ENCODE measurements around the gene ADAMTS9. TPM values are rescaled to one million over a fixed set of nuclear protein-coding genes. Genes with fewer than 3 reads are reported as not detected.
A peak's percentile ranks its signal among the peaks of the same experiment; 100 is the strongest.

ADAMTS9 gene
- polyA plus RNA-seq, 1 donor = 15.4 TPM

DNA sequence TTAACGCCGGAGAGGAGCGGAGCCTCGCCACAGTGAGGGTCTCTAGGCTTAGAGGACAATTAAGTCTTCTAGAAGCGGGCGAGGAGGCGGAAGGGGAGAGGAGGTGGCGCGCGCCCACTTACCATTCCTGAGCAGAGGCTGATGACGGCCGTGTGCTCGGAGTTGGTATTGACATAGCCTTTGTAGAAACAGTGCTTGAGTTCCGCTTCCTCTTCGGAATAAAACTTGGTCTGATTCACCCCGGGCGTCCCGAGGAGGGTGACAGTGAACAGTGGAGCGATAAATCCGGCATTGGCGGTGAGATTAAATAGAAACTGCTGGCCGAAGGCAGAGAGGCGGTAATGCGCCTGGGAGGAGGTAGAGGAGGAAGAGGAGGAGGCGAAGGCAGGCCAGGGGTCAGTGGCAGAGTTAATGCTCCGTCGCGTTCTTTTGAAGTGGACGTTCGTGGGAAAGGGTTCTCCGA lies 1.3 kb downstream of the ADAMTS9 start:
- Histone ChIP-seq H3K4me3 (ENCODE audit: low read length) (peak overlapping the region; percentile 64), H3K36me3 (ENCODE audit: control insufficient read depth, insufficient read depth, low read length) (no peaks in the 10 kb centered on the region), H3K4me1 (ENCODE audit: control insufficient read depth, insufficient read depth, low read length) (peaks cover 6% of the 10 kb centered on the region), H3K9me3 (ENCODE audit: control insufficient read depth, low read depth, low read length) (no peaks in the 10 kb centered on the region), H3K27ac (ENCODE audit: low read length) (peak overlapping the region; percentile 86), H3K27me3 (ENCODE audit: control insufficient read depth, insufficient read depth, low read length) (peaks cover 67% of the 10 kb centered on the region)
- no CpG with 5 or more reads among the region's 31 CpGs for WGBS (ENCODE audit: insufficient coverage, low lambda C conversion rate)
- peak; percentile 33 to 69 for DNase-seq

- Histone ChIP-seq H3K36me3 (ENCODE audit: control insufficient read depth, insufficient read depth, low read length) (no peaks in the 10 kb centered on the region), H3K4me1 (ENCODE audit: control insufficient read depth, insufficient read depth, low read length) (peaks cover 6% of the 10 kb centered on the region), H3K27me3 (ENCODE audit: control insufficient read depth, insufficient read depth, low read length) (peaks cover 64% of the 10 kb centered on the region), H3K4me3 (ENCODE audit: low read length) (peak overlapping the region; percentile 64), H3K9me3 (ENCODE audit: control insufficient read depth, low read depth, low read length) (no peaks in the 10 kb centered on the region), H3K27ac (ENCODE audit: low read length) (peak overlapping the region; percentile 86)
- peak; percentile 78 to 89 for DNase-seq
- no CpG with 5 or more reads among the region's 42 CpGs for WGBS (ENCODE audit: insufficient coverage, low lambda C conversion rate)
Measured at GRCh38 chr3:64685800-64686445, 1.9 kb downstream of the ADAMTS9 start.

- peak overlapping the region; percentile 86 for H3K27ac ChIP-seq (ENCODE audit: low read length)
- no CpG with 5 or more reads among the region's 32 CpGs for WGBS (ENCODE audit: insufficient coverage, low lambda C conversion rate)
- H3K4me3 ChIP-seq (ENCODE audit: low read length) = peak overlapping the region; percentile 64
- H3K9me3 ChIP-seq (ENCODE audit: control insufficient read depth, low read depth, low read length) = no peaks in the 10 kb centered on the region
- H3K36me3 ChIP-seq (ENCODE audit: control insufficient read depth, insufficient read depth, low read length) = peaks cover 3% of the 10 kb centered on the region
- H3K27me3 ChIP-seq (ENCODE audit: control insufficient read depth, insufficient read depth, low read length) = peaks cover 60% of the 10 kb centered on the region
- H3K4me1 ChIP-seq (ENCODE audit: control insufficient read depth, insufficient read depth, low read length) = peaks cover 6% of the 10 kb centered on the region
- peak; percentile 31 to 63 for DNase-seq
Measured at GRCh38 chr3:64685331-64685799, 2.4 kb downstream of the ADAMTS9 start.

- Histone ChIP-seq H3K9me3 (ENCODE audit: control insufficient read depth, low read depth, low read length) (no peaks in the 10 kb centered on the region), H3K27ac (ENCODE audit: low read length) (peak overlapping the region; percentile 86), H3K4me3 (ENCODE audit: low read length) (peak overlapping the region; percentile 64), H3K36me3 (ENCODE audit: control insufficient read depth, insufficient read depth, low read length) (peaks cover 4% of the 10 kb centered on the region), H3K27me3 (ENCODE audit: control insufficient read depth, insufficient read depth, low read length) (peaks cover 57% of the 10 kb centered on the region), H3K4me1 (ENCODE audit: control insufficient read depth, insufficient read depth, low read length) (peaks cover 6% of the 10 kb centered on the region)
- DNase-seq = peak in 1 of 2 donors; percentile 55
- WGBS (ENCODE audit: insufficient coverage, low lambda C conversion rate) = no CpG with 5 or more reads among the region's 22 CpGs
Measured at GRCh38 chr3:64684715-64685261, 3.0 kb downstream of the ADAMTS9 start.

DNA sequence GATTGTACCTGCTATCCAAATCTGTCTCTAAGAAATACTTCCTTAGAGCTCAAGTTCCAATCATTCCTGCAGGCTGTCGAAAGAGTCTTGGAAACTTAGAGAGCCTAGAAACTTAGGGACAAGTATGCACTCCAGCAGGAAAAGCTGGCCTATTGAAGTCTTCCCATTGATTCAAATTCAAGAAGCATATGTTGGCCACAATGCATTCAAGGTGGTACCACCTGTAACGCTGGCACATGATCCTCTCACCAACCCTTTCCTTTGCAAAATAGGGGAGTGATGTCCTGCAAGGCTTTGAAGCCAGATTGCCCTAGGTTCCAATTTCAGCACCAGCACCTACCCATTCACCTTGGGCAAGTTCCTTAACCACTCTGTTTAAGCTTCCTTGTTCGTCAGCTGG lies 6.0 kb downstream of the ADAMTS9 start:
- no peak for DNase-seq
- Histone ChIP-seq H3K9me3 (ENCODE audit: control insufficient read depth, low read depth, low read length) (no peaks in the 10 kb centered on the region), H3K27ac (ENCODE audit: low read length) (no peak overlapping the region), H3K4me1 (ENCODE audit: control insufficient read depth, insufficient read depth, low read length) (no peaks in the 10 kb centered on the region), H3K36me3 (ENCODE audit: control insufficient read depth, insufficient read depth, low read length) (peaks cover 4% of the 10 kb centered on the region), H3K4me3 (ENCODE audit: low read length) (no peak overlapping the region), H3K27me3 (ENCODE audit: control insufficient read depth, insufficient read depth, low read length) (peaks cover 40% of the 10 kb centered on the region)
- no CpG with 5 or more reads among the region's 3 CpGs for WGBS (ENCODE audit: insufficient coverage, low lambda C conversion rate)

GRCh38 chr3:64681015-64681414 lies 6.8 kb downstream of the ADAMTS9 start:
- WGBS (ENCODE audit: insufficient coverage, low lambda C conversion rate) = 70% methylated on average over 2 of the region's 5 CpGs
- H3K27me3 ChIP-seq (ENCODE audit: control insufficient read depth, insufficient read depth, low read length) = peaks cover 32% of the 10 kb centered on the region
- no peak for DNase-seq
- H3K4me3 ChIP-seq (ENCODE audit: low read length) = no peak overlapping the region
- peaks cover 4% of the 10 kb centered on the region for H3K36me3 ChIP-seq (ENCODE audit: control insufficient read depth, insufficient read depth, low read length)
- H3K4me1 ChIP-seq (ENCODE audit: control insufficient read depth, insufficient read depth, low read length) = no peaks in the 10 kb centered on the region
- no peaks in the 10 kb centered on the region for H3K9me3 ChIP-seq (ENCODE audit: control insufficient read depth, low read depth, low read length)
- H3K27ac ChIP-seq (ENCODE audit: low read length) = no peak overlapping the region

DNA sequence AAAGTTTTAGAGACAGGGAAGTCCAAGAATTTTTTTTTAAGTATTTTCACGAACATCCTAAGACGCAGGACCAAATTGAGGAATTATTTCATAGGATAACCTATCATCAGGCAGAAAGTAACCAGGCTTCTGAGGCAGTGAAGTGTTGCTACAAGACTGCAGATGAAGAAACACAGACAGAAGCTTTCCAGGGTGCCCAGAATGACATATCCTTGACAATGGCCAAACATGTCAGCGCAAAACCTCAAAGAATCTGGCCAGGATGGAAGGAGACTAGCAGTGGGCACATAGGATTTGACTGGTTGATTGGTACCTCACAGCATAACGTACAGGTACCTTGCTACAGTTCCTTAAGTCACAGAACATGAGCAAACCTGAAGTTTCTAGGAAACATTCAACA lies 7.5 kb downstream of the ADAMTS9 start:
- Histone ChIP-seq H3K4me1 (ENCODE audit: control insufficient read depth, insufficient read depth, low read length) (peaks cover 1% of the 10 kb centered on the region), H3K4me3 (ENCODE audit: low read length) (no peak overlapping the region), H3K9me3 (ENCODE audit: control insufficient read depth, low read depth, low read length) (no peaks in the 10 kb centered on the region), H3K27me3 (ENCODE audit: control insufficient read depth, insufficient read depth, low read length) (peaks cover 28% of the 10 kb centered on the region), H3K27ac (ENCODE audit: low read length) (no peak overlapping the region), H3K36me3 (ENCODE audit: control insufficient read depth, insufficient read depth, low read length) (peaks cover 4% of the 10 kb centered on the region)
- 93% methylated on average over 2 of the region's 4 CpGs for WGBS (ENCODE audit: insufficient coverage, low lambda C conversion rate)
- no peak for DNase-seq

GRCh38 chr3:64677961-64678716 lies 9.7 kb downstream of the ADAMTS9 start:
- DNase-seq = no peak
- Histone ChIP-seq H3K9me3 (ENCODE audit: control insufficient read depth, low read depth, low read length) (no peaks in the 10 kb centered on the region), H3K4me1 (ENCODE audit: control insufficient read depth, insufficient read depth, low read length) (peaks cover 12% of the 10 kb centered on the region), H3K4me3 (ENCODE audit: low read length) (no peak overlapping the region), H3K27me3 (ENCODE audit: control insufficient read depth, insufficient read depth, low read length) (peaks cover 9% of the 10 kb centered on the region), H3K36me3 (ENCODE audit: control insufficient read depth, insufficient read depth, low read length) (peaks cover 4% of the 10 kb centered on the region), H3K27ac (ENCODE audit: low read length) (no peak overlapping the region)
- no CpG with 5 or more reads among the region's 2 CpGs for WGBS (ENCODE audit: insufficient coverage, low lambda C conversion rate)

- Histone ChIP-seq H3K27ac (ENCODE audit: low read length) (no peak overlapping the region), H3K36me3 (ENCODE audit: control insufficient read depth, insufficient read depth, low read length) (peaks cover 4% of the 10 kb centered on the region)
- no CpG with 5 or more reads among the region's 2 CpGs for WGBS (ENCODE audit: insufficient coverage, low lambda C conversion rate)
Measured at GRCh38 chr3:64676831-64677230, 11.0 kb downstream of the ADAMTS9 start.

DNA sequence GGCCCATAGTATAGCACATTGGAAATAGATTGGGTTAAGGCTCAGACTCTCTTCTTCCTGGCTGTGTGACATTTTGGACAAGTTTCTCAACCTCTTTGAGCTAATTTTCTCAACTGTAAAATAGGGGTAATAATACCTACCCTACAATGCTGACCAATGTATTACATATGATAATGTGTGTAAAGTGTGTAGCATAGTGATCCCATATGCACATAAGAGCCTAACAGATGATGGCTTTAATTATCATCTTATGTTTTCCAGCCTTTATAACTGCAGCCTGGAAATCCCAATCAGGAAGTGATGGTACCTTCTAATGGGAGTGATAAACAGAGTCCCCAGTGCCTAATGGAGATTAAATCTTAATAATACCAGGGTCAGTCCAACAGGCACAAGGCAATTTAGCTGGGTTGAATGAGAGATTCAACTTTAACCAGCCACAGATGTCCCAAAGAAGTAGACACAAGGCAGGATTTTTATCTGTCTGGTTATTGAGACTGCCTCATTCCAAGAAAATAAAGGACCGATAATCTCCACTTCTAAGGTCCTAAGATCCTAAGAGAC lies 12.0 kb downstream of the ADAMTS9 start:
- Histone ChIP-seq H3K36me3 (ENCODE audit: control insufficient read depth, insufficient read depth, low read length) (peaks cover 4% of the 10 kb centered on the region), H3K4me3 (ENCODE audit: low read length) (no peak overlapping the region), H3K4me1 (ENCODE audit: control insufficient read depth, insufficient read depth, low read length) (peaks cover 12% of the 10 kb centered on the region), H3K27me3 (ENCODE audit: control insufficient read depth, insufficient read depth, low read length) (no peaks in the 10 kb centered on the region), H3K27ac (ENCODE audit: low read length) (no peak overlapping the region), H3K9me3 (ENCODE audit: control insufficient read depth, low read depth, low read length) (no peaks in the 10 kb centered on the region)
- no peak for DNase-seq
- 83% methylated on average over 1 of the region's 1 CpG for WGBS (ENCODE audit: insufficient coverage, low lambda C conversion rate)

More at GRCh38 chr3:64676831-64677230, 11.0 kb downstream of the ADAMTS9 start:
- DNase-seq = no peak
- Histone ChIP-seq H3K4me1 (ENCODE audit: control insufficient read depth, insufficient read depth, low read length) (peaks cover 12% of the 10 kb centered on the region), H3K27me3 (ENCODE audit: control insufficient read depth, insufficient read depth, low read length) (peaks cover 2% of the 10 kb centered on the region), H3K9me3 (ENCODE audit: control insufficient read depth, low read depth, low read length) (no peaks in the 10 kb centered on the region), H3K4me3 (ENCODE audit: low read length) (no peak overlapping the region)
